Measurements from ENCODE around the gene RASL11A.

The RASL11A gene

GRCh38 chr13:27302643-27303262 is 32.1 kb downstream of the RASL11A start:
- Histone ChIP-seq H3K4me1 (ENCODE audit: control insufficient read depth, insufficient read depth, low read depth, low read length) (no peaks in the 10 kb centered on the region), H4K8ac (ENCODE audit: low read length) (no peak overlapping the region), H3K36me3 (ENCODE audit: control insufficient read depth in 1 of 2, insufficient read depth in 2 of 2, low read depth in 1 of 2, low read length in 2 of 2) (no peaks in the 10 kb centered on the region), H3K23ac (ENCODE audit: low read length in 2 of 2) (no peak overlapping the region), H3K4ac (ENCODE audit: low read depth in 1 of 2, low read length in 2 of 2) (no peak overlapping the region), H4K91ac (ENCODE audit: low read length) (no peak overlapping the region), H2AFZ (ENCODE audit: low read depth, low read length) (no peak overlapping the region), H3K14ac (ENCODE audit: low read length in 2 of 2) (no peak overlapping the region), H2BK5ac (ENCODE audit: low read depth, low read length, poor library complexity, severe bottlenecking) (no peak overlapping the region), H3K18ac (ENCODE audit: low read depth in 1 of 2, low read length in 2 of 2) (no peak overlapping the region), H2BK12ac (ENCODE audit: low read length in 2 of 2) (no peak overlapping the region), H3K9ac (ENCODE audit: low read length) (no peak overlapping the region), H2AK5ac (ENCODE audit: low read length, severe bottlenecking) (no peak overlapping the region), H3K79me1 (replicated peaks; ENCODE audit: low read length, poor library complexity, severe bottlenecking) (no peaks in the 10 kb centered on the region), H3K27ac (ENCODE audit: low read length, poor library complexity, severe bottlenecking) (no peak overlapping the region), H3K27me3 (ENCODE audit: control insufficient read depth in 1 of 2, insufficient read depth in 1 of 2, low read length in 2 of 2) (peaks cover 18 to 30% of the 10 kb centered on the region in 2 experiments), H3K4me3 (ENCODE audit: insufficient read depth in 1 of 2, low read depth in 1 of 2, low read length in 2 of 2) (no peak overlapping the region), H3K4me2 (ENCODE audit: low read length, poor library complexity, severe bottlenecking) (no peak overlapping the region), H2BK15ac (ENCODE audit: low read depth, poor library complexity, severe bottlenecking) (no peak overlapping the region), H3K9me3 (ENCODE audit: control insufficient read depth, low read length) (no peaks in the 10 kb centered on the region), H2BK120ac (ENCODE audit: low read depth, low read length) (no peak overlapping the region)
- WGBS: 72% methylated on average over 2 of the region's 4 CpGs
- no peak for DNase-seq

- no peak overlapping the region for H3K4me3 ChIP-seq (ENCODE audit: insufficient read depth in 1 of 2, low read depth in 1 of 2, low read length in 2 of 2)
- H3K18ac ChIP-seq (ENCODE audit: low read depth in 1 of 2, low read length in 2 of 2): no peak overlapping the region
- H3K14ac ChIP-seq (ENCODE audit: low read length in 2 of 2): no peak overlapping the region
- H2BK5ac ChIP-seq (ENCODE audit: low read depth, low read length, poor library complexity, severe bottlenecking): no peak overlapping the region
- no peak overlapping the region for H2BK15ac ChIP-seq (ENCODE audit: low read depth, poor library complexity, severe bottlenecking)
- H3K23ac ChIP-seq (ENCODE audit: low read length in 2 of 2): no peak overlapping the region
- H3K79me1 ChIP-seq (replicated peaks; ENCODE audit: low read length, poor library complexity, severe bottlenecking): no peaks in the 10 kb centered on the region
- no peak for DNase-seq
- H4K8ac ChIP-seq (ENCODE audit: low read length): no peak overlapping the region
- WGBS: 85% methylated on average over 4 of the region's 4 CpGs
- no peak overlapping the region for H2AFZ ChIP-seq (ENCODE audit: low read depth, low read length)
- no peak overlapping the region for H3K9ac ChIP-seq (ENCODE audit: low read length)
- no peak overlapping the region for H2BK12ac ChIP-seq (ENCODE audit: low read length in 2 of 2)
- no peaks in the 10 kb centered on the region for H3K36me3 ChIP-seq (ENCODE audit: control insufficient read depth in 1 of 2, insufficient read depth in 2 of 2, low read depth in 1 of 2, low read length in 2 of 2)
- no peaks in the 10 kb centered on the region for H3K9me3 ChIP-seq (ENCODE audit: control insufficient read depth, low read length)
- no peaks in the 10 kb centered on the region for H3K4me1 ChIP-seq (ENCODE audit: control insufficient read depth, insufficient read depth, low read depth, low read length)
- H3K27me3 ChIP-seq (ENCODE audit: control insufficient read depth in 1 of 2, insufficient read depth in 1 of 2, low read length in 2 of 2): peaks cover 12 to 25% of the 10 kb centered on the region in 2 experiments
- H2BK120ac ChIP-seq (ENCODE audit: low read depth, low read length): no peak overlapping the region
- no peak overlapping the region for H3K4ac ChIP-seq (ENCODE audit: low read depth in 1 of 2, low read length in 2 of 2)
- H3K4me2 ChIP-seq (ENCODE audit: low read length, poor library complexity, severe bottlenecking): no peak overlapping the region
- no peak overlapping the region for H2AK5ac ChIP-seq (ENCODE audit: low read length, severe bottlenecking)
- H3K27ac ChIP-seq (ENCODE audit: low read length, poor library complexity, severe bottlenecking): no peak overlapping the region
- H4K91ac ChIP-seq (ENCODE audit: low read length): no peak overlapping the region
Measured at GRCh38 chr13:27304099-27304498, 33.5 kb downstream of the RASL11A start.

- H3K79me1 ChIP-seq (replicated peaks; ENCODE audit: low read length, poor library complexity, severe bottlenecking): no peaks in the 10 kb centered on the region
- H2AFZ ChIP-seq (ENCODE audit: low read depth, low read length): no peak overlapping the region
- no peaks in the 10 kb centered on the region for H3K36me3 ChIP-seq (ENCODE audit: control insufficient read depth in 1 of 2, insufficient read depth in 2 of 2, low read depth in 1 of 2, low read length in 2 of 2)
- H2BK120ac ChIP-seq (ENCODE audit: low read depth, low read length): no peak overlapping the region
- H3K4me2 ChIP-seq (ENCODE audit: low read length, poor library complexity, severe bottlenecking): no peak overlapping the region
- H4K8ac ChIP-seq (ENCODE audit: low read length): no peak overlapping the region
- 84% methylated on average over 2 of the region's 2 CpGs for WGBS
- H3K18ac ChIP-seq (ENCODE audit: low read depth in 1 of 2, low read length in 2 of 2): no peak overlapping the region
- no peak overlapping the region for H3K23ac ChIP-seq (ENCODE audit: low read length in 2 of 2)
- H4K91ac ChIP-seq (ENCODE audit: low read length): no peak overlapping the region
- H3K27ac ChIP-seq (ENCODE audit: low read length, poor library complexity, severe bottlenecking): no peak overlapping the region
- no peak for DNase-seq
- no peak overlapping the region for H2BK15ac ChIP-seq (ENCODE audit: low read depth, poor library complexity, severe bottlenecking)
- no peaks in the 10 kb centered on the region for H3K9me3 ChIP-seq (ENCODE audit: control insufficient read depth, low read length)
- no peak overlapping the region for H2BK5ac ChIP-seq (ENCODE audit: low read depth, low read length, poor library complexity, severe bottlenecking)
- H3K4me1 ChIP-seq (ENCODE audit: control insufficient read depth, insufficient read depth, low read depth, low read length): no peaks in the 10 kb centered on the region
- H3K27me3 ChIP-seq (ENCODE audit: control insufficient read depth in 1 of 2, insufficient read depth in 1 of 2, low read length in 2 of 2): peaks cover 8 to 20% of the 10 kb centered on the region in 2 experiments
- H3K4me3 ChIP-seq (ENCODE audit: insufficient read depth in 1 of 2, low read depth in 1 of 2, low read length in 2 of 2): no peak overlapping the region
- no peak overlapping the region for H3K9ac ChIP-seq (ENCODE audit: low read length)
- H2BK12ac ChIP-seq (ENCODE audit: low read length in 2 of 2): no peak overlapping the region
- H2AK5ac ChIP-seq (ENCODE audit: low read length, severe bottlenecking): no peak overlapping the region
- no peak overlapping the region for H3K4ac ChIP-seq (ENCODE audit: low read depth in 1 of 2, low read length in 2 of 2)
- H3K14ac ChIP-seq (ENCODE audit: low read length in 2 of 2): no peak overlapping the region
Measured at GRCh38 chr13:27304611-27305010, 34.0 kb downstream of the RASL11A start.

- Histone ChIP-seq H3K4me1 (ENCODE audit: control insufficient read depth, insufficient read depth, low read depth, low read length) (no peaks in the 10 kb centered on the region), H3K27me3 (ENCODE audit: control insufficient read depth in 1 of 2, insufficient read depth in 1 of 2, low read length in 2 of 2) (peaks cover 8 to 10% of the 10 kb centered on the region in 2 experiments), H3K23ac (ENCODE audit: low read length in 2 of 2) (no peak overlapping the region), H3K9me3 (ENCODE audit: control insufficient read depth, low read length) (no peaks in the 10 kb centered on the region), H3K18ac (ENCODE audit: low read depth in 1 of 2, low read length in 2 of 2) (no peak overlapping the region), H3K9ac (ENCODE audit: low read length) (no peak overlapping the region), H3K4ac (ENCODE audit: low read depth in 1 of 2, low read length in 2 of 2) (no peak overlapping the region), H2BK120ac (ENCODE audit: low read depth, low read length) (no peak overlapping the region), H3K14ac (ENCODE audit: low read length in 2 of 2) (no peak overlapping the region), H3K27ac (ENCODE audit: low read length, poor library complexity, severe bottlenecking) (no peak overlapping the region), H2BK5ac (ENCODE audit: low read depth, low read length, poor library complexity, severe bottlenecking) (no peak overlapping the region), H4K8ac (ENCODE audit: low read length) (no peak overlapping the region), H3K4me3 (ENCODE audit: insufficient read depth in 1 of 2, low read depth in 1 of 2, low read length in 2 of 2) (no peak overlapping the region), H2AK5ac (ENCODE audit: low read length, severe bottlenecking) (no peak overlapping the region), H2BK12ac (ENCODE audit: low read length in 2 of 2) (no peak overlapping the region), H3K79me1 (replicated peaks; ENCODE audit: low read length, poor library complexity, severe bottlenecking) (no peaks in the 10 kb centered on the region), H4K91ac (ENCODE audit: low read length) (no peak overlapping the region), H3K4me2 (ENCODE audit: low read length, poor library complexity, severe bottlenecking) (no peak overlapping the region), H3K36me3 (ENCODE audit: control insufficient read depth in 1 of 2, insufficient read depth in 2 of 2, low read depth in 1 of 2, low read length in 2 of 2) (no peaks in the 10 kb centered on the region), H2BK15ac (ENCODE audit: low read depth, poor library complexity, severe bottlenecking) (no peak overlapping the region), H2AFZ (ENCODE audit: low read depth, low read length) (no peak overlapping the region)
- DNase-seq: no peak
- 97% methylated on average over 2 of the region's 5 CpGs for WGBS
Measured at GRCh38 chr13:27306364-27306763, 35.7 kb downstream of the RASL11A start.
